ENCODE results near the gene MAEL. TPM values are rescaled to one million over a fixed set of nuclear protein-coding genes. Genes with fewer than 3 reads are reported as not detected.

Gene MAEL
- 8.6 and 11.3 TPM in 2 replicates for total RNA-seq

DNA sequence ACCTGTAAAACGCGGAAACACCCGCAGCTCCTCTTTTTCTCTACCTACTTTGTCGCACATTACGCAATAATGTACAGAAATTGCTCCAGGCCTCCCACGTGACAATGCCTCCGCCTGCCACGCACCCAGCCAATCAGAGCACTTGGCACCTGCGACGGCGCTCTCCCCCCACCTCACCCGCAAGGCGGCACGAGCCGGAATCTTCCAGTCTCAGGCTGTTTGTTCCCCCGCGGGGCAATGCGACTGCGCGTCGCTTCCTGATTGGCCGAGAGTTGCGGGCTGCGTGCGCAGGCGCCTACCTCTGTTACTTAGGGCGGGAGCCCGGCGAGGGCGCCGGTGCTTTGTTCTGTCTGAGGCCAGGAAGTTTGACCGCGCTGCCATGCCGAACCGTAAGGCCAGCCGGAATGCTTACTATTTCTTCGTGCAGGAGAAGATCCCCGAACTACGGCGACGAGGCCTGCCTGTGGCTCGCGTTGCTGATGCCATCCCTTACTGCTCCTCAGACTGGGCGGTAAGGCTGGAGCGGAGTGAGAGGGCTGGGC is at the start of gene MAEL:
MAEL (plus strand) TSS at position 307 of the 542 bp plus-strand sequence; CDS start at position 380, 73 bp downstream.
- DNase-seq (ENCODE audit: low read depth) = peak; percentile 85
- TF ChIP-seq, protein P1, sequence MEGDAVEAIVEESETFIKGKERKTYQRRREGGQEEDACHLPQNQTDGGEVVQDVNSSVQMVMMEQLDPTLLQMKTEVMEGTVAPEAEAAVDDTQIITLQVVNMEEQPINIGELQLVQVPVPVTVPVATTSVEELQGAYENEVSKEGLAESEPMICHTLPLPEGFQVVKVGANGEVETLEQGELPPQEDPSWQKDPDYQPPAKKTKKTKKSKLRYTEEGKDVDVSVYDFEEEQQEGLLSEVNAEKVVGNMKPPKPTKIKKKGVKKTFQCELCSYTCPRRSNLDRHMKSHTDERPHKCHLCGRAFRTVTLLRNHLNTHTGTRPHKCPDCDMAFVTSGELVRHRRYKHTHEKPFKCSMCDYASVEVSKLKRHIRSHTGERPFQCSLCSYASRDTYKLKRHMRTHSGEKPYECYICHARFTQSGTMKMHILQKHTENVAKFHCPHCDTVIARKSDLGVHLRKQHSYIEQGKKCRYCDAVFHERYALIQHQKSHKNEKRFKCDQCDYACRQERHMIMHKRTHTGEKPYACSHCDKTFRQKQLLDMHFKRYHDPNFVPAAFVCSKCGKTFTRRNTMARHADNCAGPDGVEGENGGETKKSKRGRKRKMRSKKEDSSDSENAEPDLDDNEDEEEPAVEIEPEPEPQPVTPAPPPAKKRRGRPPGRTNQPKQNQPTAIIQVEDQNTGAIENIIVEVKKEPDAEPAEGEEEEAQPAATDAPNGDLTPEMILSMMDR (IDR thresholded peaks at IDR 0.05; ENCODE audit: insufficient read depth, low read depth, low read length) = no peak
- peak within 1 kb of the TSS; percentile 61 for H3K4me3 ChIP-seq (ENCODE audit: low read depth, low read length)

- TF ChIP-seq, protein P1 (IDR thresholded peaks at IDR 0.05; ENCODE audit: insufficient read depth, low read depth, low read length) = no peak
- H3K4me3 ChIP-seq (ENCODE audit: low read depth, low read length) = no peak overlapping the region
- no peak for DNase-seq (ENCODE audit: low read depth)
Measured at GRCh38 chr1:166939741-166940375, 49.2 kb upstream of the MAEL start.

DNA sequence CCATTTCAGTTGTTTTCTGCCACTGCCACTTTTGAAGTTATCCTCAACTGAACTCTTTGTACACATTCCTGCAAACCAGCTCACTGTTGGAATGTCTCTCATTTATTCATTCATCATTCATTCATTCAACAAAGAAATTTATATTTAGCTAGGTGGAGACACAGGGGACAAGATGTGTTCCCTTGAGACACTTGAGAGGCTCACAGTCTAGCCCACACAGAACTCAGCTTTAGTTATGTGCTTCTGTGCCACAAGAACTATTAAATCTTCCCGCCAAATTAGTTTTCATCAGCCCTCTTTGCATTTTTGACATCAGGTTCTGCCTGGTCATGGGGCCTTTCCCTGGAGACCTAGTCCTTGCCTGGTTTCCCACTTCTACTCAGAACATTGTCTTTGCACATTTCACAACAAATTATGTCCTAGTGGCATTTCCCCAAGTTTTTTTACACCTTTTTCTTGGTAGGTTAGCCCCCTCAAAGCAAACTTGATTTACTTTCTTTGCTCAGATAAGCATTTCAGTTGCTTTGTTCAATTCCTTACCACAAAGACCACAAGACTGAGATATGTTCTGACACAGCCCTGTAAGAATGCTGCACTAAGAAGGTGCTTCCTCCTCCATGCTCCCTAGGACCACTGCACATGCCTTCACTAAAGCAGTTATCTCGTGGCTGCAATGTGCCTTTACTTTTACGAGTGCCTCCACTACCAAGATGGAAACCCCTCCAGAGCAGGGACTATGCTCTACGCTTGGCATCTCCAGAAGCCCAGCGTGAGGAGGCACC is 44.7 kb upstream of the MAEL start:
- DNase-seq (ENCODE audit: low read depth) = peak; percentile 27
- H3K4me3 ChIP-seq (ENCODE audit: low read depth, low read length) = no peak overlapping the region
- TF ChIP-seq, protein P1 (IDR thresholded peaks at IDR 0.05; ENCODE audit: insufficient read depth, low read depth, low read length) = no peak

DNA sequence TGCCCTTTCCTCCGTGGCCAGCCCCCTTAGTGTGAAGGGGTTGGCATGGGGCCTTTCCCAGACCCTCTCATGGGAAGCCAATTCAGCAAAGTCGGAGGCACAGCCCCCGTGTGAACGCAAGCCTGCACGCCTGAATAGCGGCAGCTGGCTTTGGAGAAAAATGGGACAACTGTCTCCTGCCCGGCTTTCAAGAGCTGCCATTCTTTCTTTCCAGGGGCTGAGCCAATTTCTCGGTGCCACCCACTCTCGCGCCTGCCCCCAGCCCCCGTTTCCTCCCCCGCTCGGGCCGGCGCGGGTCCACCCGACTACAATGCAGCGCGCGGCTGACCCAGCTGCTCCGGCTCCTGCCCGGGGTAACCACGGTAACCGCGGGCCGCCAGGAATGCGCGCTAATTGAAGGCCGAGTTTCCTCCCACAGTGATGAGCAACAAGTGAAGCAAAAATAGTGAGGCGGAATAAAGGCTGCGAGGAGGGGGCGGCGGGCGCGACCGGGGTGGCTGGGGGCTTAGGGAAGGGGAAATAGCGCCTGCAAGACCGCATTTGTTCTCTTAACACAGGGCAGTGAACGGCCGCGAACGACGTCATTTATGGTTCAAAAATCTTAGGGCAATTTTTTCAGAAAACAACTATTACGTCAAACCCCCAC is 41.6 kb upstream of the MAEL start:
- TF ChIP-seq, protein P1 (IDR thresholded peaks at IDR 0.05; ENCODE audit: insufficient read depth, low read depth, low read length) = no peak
- no peak overlapping the region for H3K4me3 ChIP-seq (ENCODE audit: low read depth, low read length)
- DNase-seq (ENCODE audit: low read depth) = peak; percentile 39

- TF ChIP-seq, protein P1 (IDR thresholded peaks at IDR 0.05; ENCODE audit: insufficient read depth, low read depth, low read length) = no peak
- no peak for DNase-seq (ENCODE audit: low read depth)
- H3K4me3 ChIP-seq (ENCODE audit: low read depth, low read length) = no peak overlapping the region
Measured at GRCh38 chr1:166948856-166949350, 40.2 kb upstream of the MAEL start.

DNA sequence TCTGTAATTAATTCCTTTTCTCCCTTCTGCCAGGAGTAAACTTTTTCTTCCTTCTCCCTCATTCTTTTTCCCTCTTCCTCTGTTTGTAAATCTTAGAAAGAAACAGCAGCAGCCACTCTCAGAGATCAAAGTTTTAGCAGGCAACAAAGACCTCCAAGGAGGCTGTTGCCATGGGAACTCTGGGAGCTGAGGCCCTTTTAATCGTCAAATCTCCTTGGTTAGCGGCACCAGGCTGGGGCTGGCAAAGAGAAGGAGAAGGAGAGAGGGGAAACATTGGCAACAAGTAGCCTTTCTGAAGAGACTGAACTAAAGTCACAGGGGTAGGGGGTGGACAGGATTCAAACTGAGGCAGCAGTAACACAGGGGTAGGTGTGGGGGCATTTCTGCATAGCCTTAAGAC is 38.9 kb upstream of the MAEL start:
- no peak for DNase-seq (ENCODE audit: low read depth)
- no peak overlapping the region for H3K4me3 ChIP-seq (ENCODE audit: low read depth, low read length)
- TF ChIP-seq, protein P1 (IDR thresholded peaks at IDR 0.05; ENCODE audit: insufficient read depth, low read depth, low read length) = no peak
